MM.1S (cell line): ENCODE data around the gene CFAP54.

Experiments used
- CTCF ChIP-seq: fragments of 300-600 bp; sonication (generic); IDR thresholded peaks from 2 replicates; pipeline ENCODE4 v1.5.1; 2016; ENCODE audit warnings: antibody characterized with exemption, low read length, mixed read lengths
- EZH2 ChIP-seq: fragments of 300-600 bp; sonication (generic); optimal IDR thresholded peaks from 2 replicates; pipeline ENCODE3; 2017; ENCODE audit warnings: low read depth, mild to moderate bottlenecking, antibody characterized with exemption, low read length, mixed read lengths
- EZH2phosphoT487 ChIP-seq: fragments of 300-600 bp; sonication (generic); IDR thresholded peaks from 2 replicates; pipeline ENCODE4 v1.6.1; 2018; ENCODE audit warnings: antibody characterized with exemption, low read length

DNA sequence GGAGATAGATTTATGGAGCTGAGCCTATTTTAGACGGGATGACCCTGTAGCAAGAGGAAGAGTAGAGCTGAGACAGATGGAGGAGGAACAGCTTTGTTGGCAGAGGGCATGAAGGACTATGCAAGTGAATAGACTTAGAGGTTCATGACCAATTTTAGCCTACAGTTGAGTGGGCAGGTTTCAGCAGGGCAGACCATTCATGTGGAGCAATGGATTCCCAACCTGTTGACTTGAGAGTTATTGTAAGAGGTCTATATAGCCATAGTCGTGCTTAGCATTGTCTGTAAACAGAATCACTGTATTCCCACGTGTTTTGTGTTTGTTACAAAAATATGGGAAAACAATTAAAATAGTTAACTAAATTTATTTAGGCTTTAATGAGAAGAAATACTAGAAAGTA lies 116.8 kb downstream of the CFAP54 start:
- no peak for TF ChIP-seq CTCF
- no peak for TF ChIP-seq EZH2phosphoT487
- no peak for TF ChIP-seq EZH2
